HepG2 (cell line): ENCODE results near the gene IFRD1. TPM values are rescaled to one million over a fixed set of nuclear protein-coding genes. Genes with fewer than 3 reads are reported as not detected.

Experiments
- ARID5B ChIP-seq: IDR thresholded peaks from 2 replicates; pipeline ENCODE4 v1.4.0; 2020; ENCODE audit warnings: mild to moderate bottlenecking, missing genetic modification reagents
- ATAD3A ChIP-seq: sonication (generic); formaldehyde crosslinking; IDR thresholded peaks from 2 replicates; pipeline ENCODE4 v1.4.0; 2020; ENCODE audit warnings: missing genetic modification reagents
- GMEB1 ChIP-seq: sonication (generic); formaldehyde crosslinking; IDR thresholded peaks from 2 replicates; pipeline ENCODE4 v1.5.1; 2020; ENCODE audit warnings: missing genetic modification reagents, mild to moderate bottlenecking, borderline replicate concordance
- HMGXB3 ChIP-seq: sonication (generic); formaldehyde crosslinking; IDR thresholded peaks from 2 replicates; pipeline ENCODE4 v1.4.0; 2020; ENCODE audit warnings: missing genetic modification reagents, borderline replicate concordance
- HMGXB4 ChIP-seq, 2 experiments: sonication (generic) in 1 of 2; formaldehyde crosslinking in 1 of 2; IDR thresholded peaks; 2 replicates each; pipeline versions ENCODE4 v1.4.0 to v1.6.1; 2018 to 2020; ENCODE audit warnings: missing genetic modification reagents in 2 of 2, borderline replicate concordance in 1 of 2, low read depth in 1 of 2, mild to moderate bottlenecking in 1 of 2, missing biosample characterization in 1 of 2
- IKZF1 ChIP-seq: fragments of 450-650 bp; IDR thresholded peaks from 2 replicates; pipeline ENCODE4 v1.7.1; 2016
- KLF13 ChIP-seq: sonication (generic); formaldehyde crosslinking; IDR thresholded peaks from 2 replicates; pipeline ENCODE4 v1.4.0; 2020; ENCODE audit warnings: mild to moderate bottlenecking, missing genetic modification reagents
- NFATC3 ChIP-seq: sonication (generic); formaldehyde crosslinking; IDR thresholded peaks from 2 replicates; pipeline ENCODE4 v1.5.1; 2020; ENCODE audit warnings: mild to moderate bottlenecking, missing genetic modification reagents
- NR3C1 ChIP-seq: sonication (generic); formaldehyde crosslinking; IDR thresholded peaks from 2 replicates; pipeline ENCODE4 v1.4.0; 2020; ENCODE audit warnings: missing genetic modification reagents
- TCF7L2 ChIP-seq: IDR thresholded peaks from 2 replicates; pipeline ENCODE4 v1.6.1; 2011; ENCODE audit warnings: mild to moderate bottlenecking, low read depth, low read length, moderate library complexity
- ZNF101 ChIP-seq: sonication (generic); formaldehyde crosslinking; IDR thresholded peaks from 2 replicates; pipeline ENCODE4 v1.4.0; 2020; ENCODE audit warnings: mild to moderate bottlenecking, low read depth, missing genetic modification reagents, borderline replicate concordance
- ZNF274 ChIP-seq: sonication (generic); formaldehyde crosslinking; IDR thresholded peaks from 2 replicates; pipeline ENCODE4 v1.5.1; 2020; ENCODE audit warnings: mild to moderate bottlenecking, missing genetic modification reagents
- ZNF296 ChIP-seq: sonication (generic); formaldehyde crosslinking; conservative IDR thresholded peaks from 2 replicates; pipeline ENCODE4 v1.5.0; 2020; ENCODE audit warnings: mild to moderate bottlenecking, missing genetic modification reagents
- ZSCAN31 ChIP-seq: sonication (generic); formaldehyde crosslinking; IDR thresholded peaks from 2 replicates; pipeline ENCODE4 v1.5.0; 2020; ENCODE audit warnings: low read depth, mild to moderate bottlenecking, missing genetic modification reagents
- polyA plus RNA-seq, 8 experiments: library from polyadenylated mRNA; depleted of rRNA in 3 of 8; stranded (reverse) in 7 of 8; unstranded in 1 of 8; fragments of >200 nt; fragmentation: Illumina TruSeq in 4 of 8; extraction: Trizol in 4 of 8; gene quantifications; 2 replicates each; pipeline versions ENCODE4 v1.2.1 to v1.2.3, GENCODE V29; 2011 to 2016; ENCODE audit warnings: low read depth in 4 of 8, missing spikeins in 1 of 8, mixed read lengths in 1 of 8; ENCODE audit not compliant: insufficient read depth in 1 of 8
- total RNA-seq, 5 experiments: library from RNA; depleted of rRNA; stranded (reverse); fragments of >200 nt; fragmentation: Illumina TruSeq; extraction: Trizol; gene quantifications; 2 replicates each; pipeline ENCODE4 v1.2.3, GENCODE V29; 2016; ENCODE audit warnings: low read depth in 1 of 5

IFRD1 gene
- total and polyA plus RNA-seq, 2 of the 13 experiments (the other 11 are each of a cell fraction or from before 2014, with no cell fraction given): 50.9 to 55.5 TPM

GRCh38 chr7:112450807-112451761, 824 bp downstream of the IFRD1 start (continued):
- TF ChIP-seq TCF7L2 (no peak), HMGXB4 (CRISPR knock-in tag; IDR thresholded peaks at IDR 0.05; ENCODE audit: borderline replicate concordance in 1 of 2, low read depth in 1 of 2) (peak; percentile 82 to 94), ZNF296 (0 out of 2 replicates have a peak, but pooled peaks have one; percentile 45), ARID5B (peak; percentile 26; the same call in 1 of the 2 replicates), GMEB1 (peak; percentile 81), ZNF274 (no peak; the same call in none of the 2 replicates), HMGXB3 (CRISPR knock-in tag) (no peak), ATAD3A (no peak), ZSCAN31 (no peak; the same call in 1 of the 2 replicates), NFATC3 (CRISPR knock-in tag) (peak; percentile 73), NR3C1 (CRISPR knock-in tag) (no peak), KLF13 (CRISPR knock-in tag) (no peak), IKZF1 (no peak), ZNF101 (no peak)
